ENCODE results near the gene SREK1IP1.

The SREK1IP1 gene

GRCh38 chr5:64768358-64769312 lies at the start of gene SREK1IP1, which contains the start of gene CWC27:
Gene SREK1IP1 (minus strand): TSS chr5:64768691. CDS start chr5:64768517, 174 bp downstream.
Gene CWC27 (plus strand): TSS chr5:64768930. CDS start chr5:64769147, 217 bp downstream.
- no peaks in the 10 kb centered on the region for H3K27me3 ChIP-seq (ENCODE audit: low read depth, low read length)
- peaks cover 60% of the 10 kb centered on the region for H3K79me2 ChIP-seq (ENCODE audit: low read length)
- peak within 1 kb of the TSS; percentile 62 for H3K27ac ChIP-seq (ENCODE audit: low read length)
- peak within 1 kb of the TSS; percentile 88 for H3K4me2 ChIP-seq (ENCODE audit: low read length)
- H3K4me1 ChIP-seq (ENCODE audit: low read length), result peaks cover 20% of the 10 kb centered on the region
- peak within 1 kb of the TSS; percentile 96 for H3K4me3 ChIP-seq (ENCODE audit: low read length)
- no peaks in the 10 kb centered on the region for H4K20me1 ChIP-seq (ENCODE audit: insufficient read depth, low read length)
- peak within 1 kb of the TSS; percentile 97 for H2AFZ ChIP-seq (ENCODE audit: low read depth, low read length)
- H3K9ac ChIP-seq (ENCODE audit: low read length), result peak within 1 kb of the TSS; percentile 89
- no peaks in the 10 kb centered on the region for H3K9me3 ChIP-seq (ENCODE audit: insufficient read depth, low read length)
- no peak for TF ChIP-seq EZH2phosphoT487 (IDR thresholded peaks at IDR 0.05; ENCODE audit: low read depth)
- TF ChIP-seq, protein P1, sequence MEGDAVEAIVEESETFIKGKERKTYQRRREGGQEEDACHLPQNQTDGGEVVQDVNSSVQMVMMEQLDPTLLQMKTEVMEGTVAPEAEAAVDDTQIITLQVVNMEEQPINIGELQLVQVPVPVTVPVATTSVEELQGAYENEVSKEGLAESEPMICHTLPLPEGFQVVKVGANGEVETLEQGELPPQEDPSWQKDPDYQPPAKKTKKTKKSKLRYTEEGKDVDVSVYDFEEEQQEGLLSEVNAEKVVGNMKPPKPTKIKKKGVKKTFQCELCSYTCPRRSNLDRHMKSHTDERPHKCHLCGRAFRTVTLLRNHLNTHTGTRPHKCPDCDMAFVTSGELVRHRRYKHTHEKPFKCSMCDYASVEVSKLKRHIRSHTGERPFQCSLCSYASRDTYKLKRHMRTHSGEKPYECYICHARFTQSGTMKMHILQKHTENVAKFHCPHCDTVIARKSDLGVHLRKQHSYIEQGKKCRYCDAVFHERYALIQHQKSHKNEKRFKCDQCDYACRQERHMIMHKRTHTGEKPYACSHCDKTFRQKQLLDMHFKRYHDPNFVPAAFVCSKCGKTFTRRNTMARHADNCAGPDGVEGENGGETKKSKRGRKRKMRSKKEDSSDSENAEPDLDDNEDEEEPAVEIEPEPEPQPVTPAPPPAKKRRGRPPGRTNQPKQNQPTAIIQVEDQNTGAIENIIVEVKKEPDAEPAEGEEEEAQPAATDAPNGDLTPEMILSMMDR (IDR thresholded peaks at IDR 0.05; ENCODE audit: low read depth, low read length), result no peak
- no peaks in the 10 kb centered on the region for H3K36me3 ChIP-seq (replicated peaks; ENCODE audit: low read depth, low read length)

- Histone ChIP-seq H3K79me2 (ENCODE audit: low read length) (no peaks in the 10 kb centered on the region), H3K9ac (ENCODE audit: low read length) (no peak overlapping the region), H3K9me3 (ENCODE audit: insufficient read depth, low read length) (no peaks in the 10 kb centered on the region), H3K4me2 (ENCODE audit: low read length) (no peak overlapping the region), H3K4me1 (ENCODE audit: low read length) (peaks cover 27% of the 10 kb centered on the region), H3K4me3 (ENCODE audit: low read length) (no peak overlapping the region), H3K36me3 (replicated peaks; ENCODE audit: low read depth, low read length) (no peaks in the 10 kb centered on the region), H2AFZ (ENCODE audit: low read depth, low read length) (no peak overlapping the region), H3K27me3 (ENCODE audit: low read depth, low read length) (no peaks in the 10 kb centered on the region), H3K27ac (ENCODE audit: low read length) (no peak overlapping the region), H4K20me1 (ENCODE audit: insufficient read depth, low read length) (peaks cover 13% of the 10 kb centered on the region; the same call in 1 of the 2 replicates)
- TF ChIP-seq, protein P1 (IDR thresholded peaks at IDR 0.05; ENCODE audit: low read depth, low read length), result no peak
- TF ChIP-seq EZH2phosphoT487 (IDR thresholded peaks at IDR 0.05; ENCODE audit: low read depth), result no peak
These were observed 49.8 kb upstream of the SREK1IP1 start for GRCh38 chr5:64818245-64818644.

GRCh38 chr5:64814073-64814472 lies 45.6 kb upstream of the SREK1IP1 start:
- H3K4me1 ChIP-seq (ENCODE audit: low read length), result peaks cover 22% of the 10 kb centered on the region
- no peak overlapping the region for H3K27ac ChIP-seq (ENCODE audit: low read length)
- no peaks in the 10 kb centered on the region for H3K79me2 ChIP-seq (ENCODE audit: low read length)
- H3K4me2 ChIP-seq (ENCODE audit: low read length), result peak overlapping the region; percentile 69
- no peaks in the 10 kb centered on the region for H3K27me3 ChIP-seq (ENCODE audit: low read depth, low read length)
- no peak overlapping the region for H3K9ac ChIP-seq (ENCODE audit: low read length)
- TF ChIP-seq EZH2phosphoT487 (IDR thresholded peaks at IDR 0.05; ENCODE audit: low read depth), result no peak
- TF ChIP-seq, protein P1 (IDR thresholded peaks at IDR 0.05; ENCODE audit: low read depth, low read length), result no peak
- no peaks in the 10 kb centered on the region for H3K9me3 ChIP-seq (ENCODE audit: insufficient read depth, low read length)
- H4K20me1 ChIP-seq (ENCODE audit: insufficient read depth, low read length), result peaks cover 13% of the 10 kb centered on the region; the same call in 1 of the 2 replicates
- H2AFZ ChIP-seq (ENCODE audit: low read depth, low read length), result no peak overlapping the region
- H3K36me3 ChIP-seq (replicated peaks; ENCODE audit: low read depth, low read length), result no peaks in the 10 kb centered on the region
- H3K4me3 ChIP-seq (ENCODE audit: low read length), result peak overlapping the region; percentile 38; the same call in 1 of the 2 replicates

GRCh38 chr5:64811050-64811640 lies 42.7 kb upstream of the SREK1IP1 start:
- H4K20me1 ChIP-seq (ENCODE audit: insufficient read depth, low read length), result peaks cover 13% of the 10 kb centered on the region; the same call in 1 of the 2 replicates
- H3K36me3 ChIP-seq (replicated peaks; ENCODE audit: low read depth, low read length), result no peaks in the 10 kb centered on the region
- no peak for TF ChIP-seq EZH2phosphoT487 (IDR thresholded peaks at IDR 0.05; ENCODE audit: low read depth)
- TF ChIP-seq, protein P1 (IDR thresholded peaks at IDR 0.05; ENCODE audit: low read depth, low read length), result peak; percentile 76
- H3K27ac ChIP-seq (ENCODE audit: low read length), result no peak overlapping the region
- peaks cover 22% of the 10 kb centered on the region for H3K4me1 ChIP-seq (ENCODE audit: low read length)
- H3K79me2 ChIP-seq (ENCODE audit: low read length), result no peaks in the 10 kb centered on the region
- H3K9ac ChIP-seq (ENCODE audit: low read length), result no peak overlapping the region
- no peak overlapping the region for H2AFZ ChIP-seq (ENCODE audit: low read depth, low read length)
- no peaks in the 10 kb centered on the region for H3K9me3 ChIP-seq (ENCODE audit: insufficient read depth, low read length)
- no peaks in the 10 kb centered on the region for H3K27me3 ChIP-seq (ENCODE audit: low read depth, low read length)
- no peak overlapping the region for H3K4me3 ChIP-seq (ENCODE audit: low read length)
- H3K4me2 ChIP-seq (ENCODE audit: low read length), result no peak overlapping the region
